Neural progenitor cell (in vitro differentiated cells): Measurements from ENCODE around the gene TRRAP. TPM values are rescaled to one million over a fixed set of nuclear protein-coding genes. Genes with fewer than 3 reads are reported as not detected.

ENCODE experiments used
- DNase-seq: peaks from one replicate; pipeline ENCODE4 v3.0.0-alpha.2; 2016; ENCODE audit warnings: low spot score
- H2AFZ ChIP-seq: fragments of 200-600 bp; sonication (generic); replicated peaks from 2 replicates; pipeline ENCODE4 v1.6.1; 2016; ENCODE audit warnings: antibody characterized with exemption
- H3F3A ChIP-seq: fragments of 200-600 bp; sonication (generic); 2 replicates; pipeline ENCODE4 v1.6.1; 2016; ENCODE audit warnings: antibody characterized with exemption, low read depth
- H3K27ac ChIP-seq: fragments of 200-600 bp; sonication (generic); 2 replicates; pipeline ENCODE4 v1.5.1; 2016; ENCODE audit warnings: mild to moderate bottlenecking
- H3K27me3 ChIP-seq: fragments of 200-600 bp; sonication (generic); 2 replicates; pipeline ENCODE4 v1.6.1; 2016; ENCODE audit warnings: mild to moderate bottlenecking, moderate library complexity
- H3K36me3 ChIP-seq: fragments of 200-600 bp; sonication (generic); 2 replicates; pipeline ENCODE4 v1.5.1; 2016
- H3K4me1 ChIP-seq: fragments of 200-600 bp; sonication (generic); 2 replicates; pipeline ENCODE4 v1.6.1; 2016; ENCODE audit warnings: mixed run types
- H3K4me2 ChIP-seq: fragments of 200-600 bp; sonication (generic); 2 replicates; pipeline ENCODE4 v1.6.1; 2016
- H3K4me3 ChIP-seq: fragments of 200-600 bp; sonication (generic); 2 replicates; pipeline ENCODE4 v1.5.1; 2016
- H3K79me2 ChIP-seq: fragments of 200-600 bp; sonication (generic); 2 replicates; pipeline ENCODE4 v1.6.1; 2016; ENCODE audit warnings: low read depth
- H3K9ac ChIP-seq: fragments of 200-600 bp; sonication (generic); 2 replicates; pipeline ENCODE4 v1.6.1; 2016
- H3K9me3 ChIP-seq: fragments of 200-600 bp; sonication (generic); 2 replicates; pipeline ENCODE4 v1.5.1; 2016; ENCODE audit warnings: low read depth
- H4K20me1 ChIP-seq: fragments of 200-600 bp; sonication (generic); 2 replicates; pipeline ENCODE4 v1.6.1; 2016; ENCODE audit warnings: low read depth
- H3K27ac Mint-ChIP-seq: 3 replicates; pipeline ENCODE4 v1.8.0; 2021; ENCODE audit warnings: mixed read lengths
- H3K27me3 Mint-ChIP-seq: 2 replicates; pipeline ENCODE4 v1.8.0; 2022; ENCODE audit warnings: low read depth, mild to moderate bottlenecking, inconsistent platforms, moderate library complexity, mixed read lengths; ENCODE audit not compliant: insufficient read depth
- H3K36me3 Mint-ChIP-seq: 3 replicates; pipeline ENCODE4 v1.8.0; 2021; ENCODE audit warnings: mixed read lengths
- H3K4me1 Mint-ChIP-seq: 3 replicates; pipeline ENCODE4 v1.8.0; 2021; ENCODE audit warnings: mixed read lengths
- H3K4me3 Mint-ChIP-seq: 3 replicates; pipeline ENCODE4 v1.8.0; 2021; ENCODE audit warnings: mild to moderate bottlenecking, moderate library complexity, mixed read lengths
- H3K9me3 Mint-ChIP-seq: 3 replicates; pipeline ENCODE4 v1.8.0; 2020; ENCODE audit warnings: mixed read lengths
- EZH2 ChIP-seq: fragments of 200-600 bp; sonication (generic); IDR thresholded peaks from 2 replicates; pipeline ENCODE4 v1.6.1; 2017; ENCODE audit warnings: antibody characterized with exemption, mild to moderate bottlenecking, moderate library complexity
- EZH2phosphoT487 ChIP-seq: fragments of 200-600 bp; sonication (generic); IDR thresholded peaks from 2 replicates; pipeline ENCODE4 v1.6.1; 2017; ENCODE audit warnings: antibody characterized with exemption
- total RNA-seq: library from RNA; depleted of rRNA; stranded (reverse); fragments of >200 nt; gene quantifications from 2 replicates; pipeline ENCODE4 v1.2.3, GENCODE V29; 2015; ENCODE audit warnings: low replicate concordance
- TF ChIP-seq, protein P1 (sequence below): fragments of 200-600 bp; sonication (generic); IDR thresholded peaks from 2 replicates; pipeline ENCODE4 v1.5.1; 2017; ENCODE audit warnings: antibody characterized with exemption, mild to moderate bottlenecking

The TRRAP gene
- total RNA-seq, 1 donor from 2014 or later: 19.9 TPM

DNA sequence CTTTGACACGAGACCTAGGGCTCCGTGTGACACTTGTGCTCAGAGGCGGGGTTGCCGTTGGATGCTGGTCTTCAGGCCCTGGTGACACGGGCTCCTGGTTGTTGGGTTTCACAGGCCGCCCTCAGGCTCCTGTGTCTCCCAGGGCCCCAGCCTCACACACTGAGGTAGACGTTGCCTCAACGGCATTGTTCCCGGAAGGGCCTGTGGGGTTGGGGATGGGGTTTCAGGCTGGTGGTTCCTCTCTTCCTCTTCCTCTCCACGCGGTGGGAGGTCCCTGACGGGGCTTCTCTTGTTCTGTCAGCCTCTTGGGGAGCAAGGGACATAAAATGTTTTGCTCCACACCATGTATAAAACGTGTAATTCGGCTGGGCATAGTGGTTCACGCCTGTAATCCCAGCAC is 125.1 kb downstream of the TRRAP start:
- Mint-ChIP-seq H3K27ac (no peak overlapping the region), H3K9me3 (no peaks in the 10 kb centered on the region), H3K36me3 (peaks cover 32% of the 10 kb centered on the region), H3K4me1 (no peaks in the 10 kb centered on the region), H3K27me3 (peaks cover 3% of the 10 kb centered on the region), H3K4me3 (no peak overlapping the region)
- H3K4me3 ChIP-seq: no peak overlapping the region
- H3F3A ChIP-seq: no peaks in the 10 kb centered on the region
- H4K20me1 ChIP-seq: no peaks in the 10 kb centered on the region
- H3K4me2 ChIP-seq: no peak overlapping the region
- no peak overlapping the region for H3K27ac ChIP-seq
- no peak overlapping the region for H3K9ac ChIP-seq
- H2AFZ ChIP-seq: no peak overlapping the region
- TF ChIP-seq, protein P1, sequence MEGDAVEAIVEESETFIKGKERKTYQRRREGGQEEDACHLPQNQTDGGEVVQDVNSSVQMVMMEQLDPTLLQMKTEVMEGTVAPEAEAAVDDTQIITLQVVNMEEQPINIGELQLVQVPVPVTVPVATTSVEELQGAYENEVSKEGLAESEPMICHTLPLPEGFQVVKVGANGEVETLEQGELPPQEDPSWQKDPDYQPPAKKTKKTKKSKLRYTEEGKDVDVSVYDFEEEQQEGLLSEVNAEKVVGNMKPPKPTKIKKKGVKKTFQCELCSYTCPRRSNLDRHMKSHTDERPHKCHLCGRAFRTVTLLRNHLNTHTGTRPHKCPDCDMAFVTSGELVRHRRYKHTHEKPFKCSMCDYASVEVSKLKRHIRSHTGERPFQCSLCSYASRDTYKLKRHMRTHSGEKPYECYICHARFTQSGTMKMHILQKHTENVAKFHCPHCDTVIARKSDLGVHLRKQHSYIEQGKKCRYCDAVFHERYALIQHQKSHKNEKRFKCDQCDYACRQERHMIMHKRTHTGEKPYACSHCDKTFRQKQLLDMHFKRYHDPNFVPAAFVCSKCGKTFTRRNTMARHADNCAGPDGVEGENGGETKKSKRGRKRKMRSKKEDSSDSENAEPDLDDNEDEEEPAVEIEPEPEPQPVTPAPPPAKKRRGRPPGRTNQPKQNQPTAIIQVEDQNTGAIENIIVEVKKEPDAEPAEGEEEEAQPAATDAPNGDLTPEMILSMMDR: no peak
- TF ChIP-seq EZH2 (no peak), EZH2phosphoT487 (no peak)
- H3K27me3 ChIP-seq: no peaks in the 10 kb centered on the region
- H3K79me2 ChIP-seq: no peaks in the 10 kb centered on the region
- H3K36me3 ChIP-seq: no peaks in the 10 kb centered on the region
- H3K9me3 ChIP-seq: no peaks in the 10 kb centered on the region
- H3K4me1 ChIP-seq: no peaks in the 10 kb centered on the region
- no peak for DNase-seq

DNA sequence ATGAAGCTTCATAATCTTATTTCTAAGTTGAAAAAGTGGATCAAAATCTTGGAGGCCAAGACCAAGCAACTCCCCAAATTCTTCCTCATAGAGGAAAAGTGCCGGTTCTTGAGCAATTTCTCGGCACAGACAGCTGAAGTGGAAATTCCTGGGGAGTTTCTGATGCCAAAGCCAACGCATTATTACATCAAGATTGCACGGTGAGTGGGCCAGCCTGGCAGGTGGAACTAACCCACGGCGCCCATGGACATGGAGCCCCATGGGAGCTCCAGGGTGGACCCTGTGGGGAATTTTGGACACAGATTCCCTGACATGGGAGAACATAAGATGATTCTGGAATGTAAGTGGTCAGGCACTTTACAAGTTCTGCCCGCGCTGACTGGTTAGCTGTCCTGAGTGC is 125.9 kb downstream of the TRRAP start:
- H3K36me3 ChIP-seq: no peaks in the 10 kb centered on the region
- no peak overlapping the region for H3K27ac ChIP-seq
- no peak for DNase-seq

DNA sequence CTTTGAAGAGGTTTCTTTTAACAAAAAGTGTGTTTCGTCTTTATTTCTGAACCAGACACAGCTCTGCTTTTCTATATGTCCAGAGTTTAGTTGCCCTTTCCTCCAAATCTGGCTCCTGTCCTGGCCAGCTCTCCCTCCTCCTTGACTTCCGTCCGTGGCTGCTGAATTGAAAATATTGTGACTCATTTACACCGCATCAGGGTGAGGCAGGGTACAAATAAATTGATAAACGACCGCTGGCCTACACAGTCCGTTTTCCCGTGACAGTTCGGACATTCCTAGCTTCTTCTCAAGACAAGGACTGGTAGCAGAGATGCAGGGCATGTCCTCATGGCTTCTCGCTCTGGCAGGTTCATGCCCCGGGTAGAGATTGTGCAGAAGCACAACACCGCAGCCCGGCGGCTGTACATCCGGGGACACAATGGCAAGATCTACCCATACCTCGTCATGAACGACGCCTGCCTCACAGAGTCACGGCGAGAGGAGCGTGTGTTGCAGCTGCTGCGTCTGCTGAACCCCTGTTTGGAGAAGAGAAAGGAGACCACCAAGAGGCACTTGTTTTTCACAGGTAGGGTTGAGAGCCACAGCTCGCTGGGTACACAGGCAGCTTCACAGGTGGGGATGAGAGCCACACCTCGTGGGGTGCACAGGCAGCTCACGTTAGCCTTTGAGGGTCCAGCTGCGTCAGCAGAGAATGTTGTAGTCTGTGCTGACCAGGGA is 126.6 kb downstream of the TRRAP start:
- TF ChIP-seq EZH2: no peak
- TF ChIP-seq, protein P1: no peak
- TF ChIP-seq EZH2phosphoT487: no peak
- Histone ChIP-seq H3K27me3 (no peaks in the 10 kb centered on the region), H3K27ac (no peak overlapping the region), H3K36me3 (no peaks in the 10 kb centered on the region), H3K9me3 (no peaks in the 10 kb centered on the region), H2AFZ (no peak overlapping the region), H3K4me2 (no peak overlapping the region), H3K4me3 (no peak overlapping the region), H3K79me2 (no peaks in the 10 kb centered on the region), H3F3A (no peaks in the 10 kb centered on the region), H4K20me1 (no peaks in the 10 kb centered on the region), H3K4me1 (no peaks in the 10 kb centered on the region), H3K9ac (no peak overlapping the region)
- H3K4me3 Mint-ChIP-seq: no peak overlapping the region
- H3K27ac Mint-ChIP-seq: peak overlapping the region; percentile 58
- H3K4me1 Mint-ChIP-seq: no peaks in the 10 kb centered on the region
- H3K9me3 Mint-ChIP-seq: no peaks in the 10 kb centered on the region
- H3K36me3 Mint-ChIP-seq: peaks cover 31% of the 10 kb centered on the region
- H3K27me3 Mint-ChIP-seq: peaks cover 3% of the 10 kb centered on the region
- no peak for DNase-seq

More for the DNA sequence above, 125.9 kb downstream of the TRRAP start:
- Histone ChIP-seq H3K4me2 (no peak overlapping the region), H3K79me2 (no peaks in the 10 kb centered on the region), H3F3A (no peaks in the 10 kb centered on the region), H3K9me3 (no peaks in the 10 kb centered on the region), H2AFZ (no peak overlapping the region), H3K27me3 (no peaks in the 10 kb centered on the region), H3K9ac (no peak overlapping the region), H3K4me1 (no peaks in the 10 kb centered on the region), H3K4me3 (no peak overlapping the region), H4K20me1 (no peaks in the 10 kb centered on the region)
- H3K9me3 Mint-ChIP-seq: no peaks in the 10 kb centered on the region
- TF ChIP-seq EZH2: no peak
- no peak for TF ChIP-seq EZH2phosphoT487
- TF ChIP-seq, protein P1: no peak
- peaks cover 3% of the 10 kb centered on the region for H3K27me3 Mint-ChIP-seq
- no peak overlapping the region for H3K27ac Mint-ChIP-seq
- no peaks in the 10 kb centered on the region for H3K4me1 Mint-ChIP-seq
- no peak overlapping the region for H3K4me3 Mint-ChIP-seq
- peaks cover 31% of the 10 kb centered on the region for H3K36me3 Mint-ChIP-seq
